DMS114 treated with DMSO at 0.1 percent for 48 hours (cell line): ENCODE results near the gene TTF1.

Experiments
- DNase-seq: peaks from one replicate; lab custom pipeline; 2025; ENCODE audit not compliant: unreplicated experiment; lab: John Stamatoyannopoulos, UW

TTF1 gene

DNA sequence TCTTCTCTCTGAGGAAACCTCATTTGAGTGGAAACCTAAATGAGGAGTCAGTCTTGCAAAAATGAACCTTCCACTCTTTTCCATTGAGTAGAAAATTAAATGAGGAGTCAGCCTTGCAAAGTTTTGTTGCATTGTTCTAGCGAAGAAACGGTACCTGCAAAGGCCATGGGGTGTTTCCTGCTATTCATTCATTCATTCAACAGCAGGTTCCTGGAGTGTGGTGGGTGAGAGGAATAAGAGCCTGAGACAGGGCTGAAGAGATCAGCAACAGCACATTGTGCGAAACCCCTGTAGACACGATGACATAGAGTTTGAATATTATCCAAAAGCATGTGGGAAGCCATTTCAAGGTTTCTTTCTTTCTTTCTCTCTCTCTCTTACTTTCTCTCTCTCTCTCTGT, 37.2 kb downstream of the TTF1 start:
- no peak for DNase-seq

DNA sequence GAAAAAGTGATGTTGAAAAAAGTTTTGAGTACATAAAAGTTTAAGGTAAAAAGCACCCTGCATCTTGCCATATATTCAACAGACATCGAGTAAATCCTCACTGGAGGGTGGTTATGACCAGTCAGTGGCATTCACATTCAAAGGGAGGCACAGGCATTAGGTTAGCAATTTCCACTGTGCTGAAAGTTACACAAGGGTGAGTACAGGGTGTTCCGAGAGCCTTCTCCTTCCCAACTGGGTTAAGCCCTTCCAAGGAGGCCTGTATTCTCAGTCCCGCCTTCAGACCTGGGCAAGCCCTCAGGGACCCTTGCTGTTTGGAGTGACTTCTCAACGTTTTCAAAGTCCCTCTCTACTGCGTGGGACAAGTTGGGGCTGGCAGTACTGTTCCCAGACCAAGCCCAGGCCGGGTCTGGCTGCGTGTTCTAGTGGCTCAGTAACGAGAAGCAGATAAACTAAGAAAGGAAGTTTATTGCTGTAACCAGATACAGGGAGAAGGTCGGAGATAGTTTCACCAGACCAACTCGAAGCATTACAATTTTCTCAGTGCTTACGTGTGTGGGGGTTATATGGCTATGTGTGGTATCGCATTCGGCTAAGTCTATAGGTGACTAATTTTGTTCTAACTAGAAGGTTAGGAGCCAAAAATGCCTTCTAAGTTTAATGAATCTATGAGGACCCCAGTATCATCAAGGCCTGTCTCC, 38.9 kb downstream of the TTF1 start:
- DNase-seq, result no peak

DNA sequence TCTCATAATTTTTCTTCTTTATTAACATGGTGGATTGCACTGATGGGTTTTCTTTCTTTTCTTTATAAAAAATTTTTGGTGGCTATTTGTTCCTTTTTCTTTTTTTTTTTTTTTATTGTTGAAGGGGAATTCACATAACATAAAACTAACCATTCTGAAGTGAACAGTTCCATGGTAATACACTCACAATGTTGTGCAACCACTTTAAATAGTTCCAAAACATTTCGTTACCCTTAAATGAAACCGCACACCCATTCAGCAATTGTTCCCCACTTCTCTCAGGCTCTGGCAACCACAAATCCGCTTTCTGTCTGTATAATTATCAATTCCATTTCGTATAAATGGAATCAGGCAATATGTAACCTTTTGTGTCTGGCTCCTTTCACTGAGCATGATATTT, 40.2 kb downstream of the TTF1 start:
- DNase-seq, result no peak

GRCh38 chr9:132365986-132366385, 40.7 kb downstream of the TTF1 start:
- no peak for DNase-seq

DNA sequence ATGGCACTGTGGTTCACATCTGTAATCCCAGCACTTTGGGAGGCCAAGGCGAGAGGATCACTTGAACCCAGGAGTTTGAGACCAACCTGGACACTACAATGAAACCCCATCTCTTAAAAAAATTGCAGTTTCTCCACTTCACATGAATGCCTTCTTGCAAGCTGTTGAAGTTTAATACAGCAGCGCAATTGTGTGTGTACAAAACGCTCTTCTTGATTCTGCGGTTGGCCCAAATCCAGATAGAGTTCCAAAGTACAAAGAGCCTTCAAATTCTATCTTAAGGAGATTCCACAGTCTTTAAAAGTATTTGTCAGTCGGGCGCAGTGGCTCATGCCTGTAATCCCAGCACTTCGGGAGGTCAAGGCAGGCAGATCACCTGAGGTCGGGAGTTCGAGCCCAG, 42.6 kb downstream of the TTF1 start:
- no peak for DNase-seq

DNA sequence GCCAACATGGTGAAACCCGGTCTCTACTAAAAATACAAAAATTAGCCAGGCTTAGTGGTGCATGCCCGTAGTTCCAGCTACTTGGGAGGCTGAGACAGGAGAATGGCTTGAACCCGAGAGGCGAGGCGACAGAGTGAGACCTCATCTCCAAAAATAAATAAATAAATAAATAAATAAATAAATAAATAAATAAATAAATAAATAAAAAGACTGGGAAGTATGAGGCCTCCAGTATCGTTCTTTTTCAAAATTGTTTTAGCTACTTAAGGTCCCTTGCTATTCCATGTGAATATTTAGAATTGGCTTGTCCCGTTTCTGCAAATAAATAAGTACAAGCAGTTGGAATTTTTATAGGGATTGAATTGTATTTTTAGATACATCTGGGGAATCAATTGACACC, 48.9 kb downstream of the TTF1 start:
- no peak for DNase-seq

DNA sequence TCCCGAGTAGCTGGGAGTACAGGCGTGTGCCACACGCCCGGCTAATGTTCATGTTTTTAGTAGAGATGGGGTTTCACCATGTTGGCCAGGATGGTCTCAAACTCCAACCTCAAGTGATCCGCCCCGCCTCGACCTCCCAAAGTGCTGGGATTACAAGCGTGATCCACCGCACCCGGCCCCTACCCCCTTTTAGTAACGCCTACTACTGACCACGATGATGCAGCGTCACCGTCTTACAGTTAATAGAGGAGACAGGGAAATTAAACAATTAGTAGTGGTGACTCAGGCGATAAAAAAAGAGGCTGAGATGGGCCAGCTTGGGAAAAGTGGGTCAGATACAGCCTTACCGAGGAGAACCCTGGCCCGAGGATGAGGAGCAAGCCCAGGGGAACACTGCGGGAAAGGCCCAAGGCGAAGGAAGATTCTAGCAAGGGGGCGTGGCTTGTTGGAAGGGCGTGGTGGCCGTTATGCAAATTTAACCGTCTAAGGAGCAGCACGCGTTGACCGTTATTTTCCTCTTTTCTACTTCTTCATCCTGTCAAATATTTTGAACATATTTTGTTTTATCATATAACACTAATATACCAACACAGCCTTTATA, 50.2 kb downstream of the TTF1 start:
- DNase-seq, result no peak

GRCh38 chr9:132354637-132355355, 51.8 kb downstream of the TTF1 start, which contains the start of gene SETX:
SETX (minus strand) TSS chr9:132354986; CDS start chr9:132349428, 5,558 bp downstream.
- DNase-seq, result peak; percentile 85

GRCh38 chr9:132351404-132352045, 55.1 kb downstream of the TTF1 start:
- no peak for DNase-seq

DNA sequence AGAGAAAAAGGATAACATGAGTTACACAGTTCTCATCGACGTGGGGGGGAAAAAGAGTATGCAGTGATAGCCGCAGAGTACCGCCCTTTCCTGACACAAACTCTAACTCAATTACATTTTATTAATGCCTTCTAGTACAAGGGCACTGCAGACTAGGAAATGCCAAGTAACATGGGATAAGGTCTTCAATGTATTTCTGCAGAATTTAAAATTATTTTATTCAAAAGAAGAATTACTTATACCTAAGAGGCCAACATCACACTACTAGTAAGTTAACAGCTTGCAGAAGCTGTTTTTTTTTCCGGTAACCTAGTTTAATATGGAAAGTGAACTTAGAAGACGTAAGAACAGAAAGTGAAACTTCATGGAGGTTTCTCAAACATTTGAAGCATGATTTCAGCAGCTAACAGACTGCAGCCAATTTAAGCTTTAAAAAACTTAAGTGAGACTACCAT, 55.8 kb downstream of the TTF1 start:
- DNase-seq, result no peak

DNA sequence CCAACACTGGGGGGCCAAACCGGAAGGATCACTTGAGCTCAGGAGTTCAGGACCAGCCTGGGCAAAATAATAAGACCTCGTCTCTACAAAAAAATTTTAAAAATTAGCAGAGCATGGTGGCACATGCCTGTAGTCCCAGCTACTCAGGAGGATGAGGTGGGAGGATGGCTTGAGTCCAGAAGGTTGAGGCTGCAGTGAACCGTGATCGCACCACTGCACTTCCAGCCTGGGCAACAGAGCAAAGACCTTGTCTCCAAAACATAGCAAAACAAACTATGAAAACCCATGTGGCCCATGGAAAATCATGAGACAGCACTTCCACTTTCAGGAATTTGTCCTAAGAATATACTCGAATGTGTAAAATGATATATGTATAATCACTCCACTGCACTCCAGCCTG, 58.0 kb downstream of the TTF1 start:
- DNase-seq, result no peak

GRCh38 chr9:132346177-132346576, 60.5 kb downstream of the TTF1 start:
- no peak for DNase-seq

DNA sequence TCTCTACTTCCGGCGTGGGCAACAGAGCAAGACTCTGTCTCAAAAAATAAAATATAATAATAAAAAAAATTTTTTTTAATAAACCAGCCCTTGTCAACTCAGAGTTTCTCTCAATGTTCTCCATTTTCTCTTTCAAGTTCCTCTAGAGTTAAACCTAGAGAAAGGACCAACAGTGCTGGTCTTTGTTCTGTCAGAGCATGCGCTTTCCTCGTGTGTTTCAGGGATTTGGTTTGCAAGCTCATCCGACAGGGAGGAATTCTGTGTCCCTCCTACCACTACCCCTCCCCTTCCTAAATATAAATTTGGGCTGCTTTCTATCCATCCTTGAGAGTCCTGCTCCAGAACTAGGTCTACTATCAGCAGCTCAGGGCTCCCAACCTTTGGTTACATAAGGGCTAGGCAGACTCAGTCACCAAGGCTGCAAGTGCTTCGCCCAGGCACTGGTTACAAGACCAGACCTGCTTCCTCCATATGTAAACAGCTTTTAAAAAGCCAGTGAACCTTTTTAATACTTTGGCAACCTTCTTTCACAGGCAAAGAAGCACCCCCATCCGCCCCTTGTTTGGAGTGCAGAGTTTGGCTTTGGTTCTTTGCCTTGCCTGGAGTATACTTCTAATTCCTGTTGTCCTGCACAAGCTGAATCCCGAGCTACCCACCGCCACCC, 65.3 kb downstream of the TTF1 start:
- DNase-seq, result no peak

DNA sequence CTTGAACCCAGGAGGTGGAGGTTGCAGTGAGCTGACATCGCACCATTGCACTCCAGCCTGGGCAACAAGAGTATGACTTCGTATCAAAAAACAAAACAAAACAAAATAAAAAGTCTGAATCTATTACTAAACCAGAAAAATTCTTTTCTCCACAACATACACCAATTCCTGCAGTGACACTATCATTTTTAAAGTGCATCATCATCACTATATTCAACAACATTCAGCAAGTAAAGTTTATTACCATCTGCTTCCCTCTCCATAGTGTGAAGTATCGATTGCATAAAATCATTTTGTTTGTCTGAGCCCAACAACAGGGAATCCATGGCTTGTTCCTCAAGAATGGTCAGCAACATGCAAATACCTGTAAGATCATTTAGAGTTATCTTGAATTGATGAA, 72.3 kb downstream of the TTF1 start:
- DNase-seq, result no peak

DNA sequence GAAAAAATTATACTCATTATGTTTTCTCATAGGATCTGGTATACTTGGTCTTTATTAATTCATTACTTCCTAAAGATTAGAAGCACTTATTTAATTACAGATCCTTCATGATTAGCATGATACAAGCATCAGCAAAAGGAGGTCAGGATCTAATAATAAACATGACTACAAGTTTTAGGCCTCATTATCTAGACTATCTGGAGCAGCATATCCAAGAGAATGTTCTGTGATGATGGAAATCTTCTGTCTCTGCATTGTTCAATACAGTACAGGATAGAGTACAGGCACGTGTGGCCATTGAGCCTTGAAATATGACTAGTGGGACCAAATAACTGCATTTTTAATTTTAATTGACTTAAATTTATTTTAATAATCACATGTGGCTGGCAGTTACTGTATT, 73.1 kb downstream of the TTF1 start:
- no peak for DNase-seq

DNA sequence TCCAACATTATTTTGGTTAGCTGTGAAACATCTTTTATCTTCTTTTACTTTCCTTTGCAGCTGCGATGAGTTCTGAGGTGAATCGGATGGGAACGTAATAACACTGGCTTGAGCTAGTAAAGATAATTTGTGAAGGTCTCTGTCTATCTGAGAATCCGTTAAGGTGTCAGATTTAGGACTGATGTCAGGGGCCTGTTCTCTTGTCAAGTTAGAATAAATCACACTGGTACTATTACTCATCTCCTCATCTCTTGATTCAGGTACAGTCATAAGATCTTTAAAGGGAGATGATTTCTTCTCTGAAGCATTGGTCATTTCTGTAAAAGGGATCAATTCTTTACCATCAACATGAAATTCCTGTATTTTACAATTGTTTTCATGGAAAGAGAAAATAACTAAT, 78.1 kb downstream of the TTF1 start:
- no peak for DNase-seq

- DNase-seq, result no peak
These were observed 79.1 kb downstream of the TTF1 start for GRCh38 chr9:132327537-132327936.
